Measurements from ENCODE around the gene BCL2. TPM values are rescaled to one million over a fixed set of nuclear protein-coding genes. Genes with fewer than 3 reads are reported as not detected.

The BCL2 gene
- total RNA-seq, 1 donor from 2014 or later: 39.1 TPM

DNA sequence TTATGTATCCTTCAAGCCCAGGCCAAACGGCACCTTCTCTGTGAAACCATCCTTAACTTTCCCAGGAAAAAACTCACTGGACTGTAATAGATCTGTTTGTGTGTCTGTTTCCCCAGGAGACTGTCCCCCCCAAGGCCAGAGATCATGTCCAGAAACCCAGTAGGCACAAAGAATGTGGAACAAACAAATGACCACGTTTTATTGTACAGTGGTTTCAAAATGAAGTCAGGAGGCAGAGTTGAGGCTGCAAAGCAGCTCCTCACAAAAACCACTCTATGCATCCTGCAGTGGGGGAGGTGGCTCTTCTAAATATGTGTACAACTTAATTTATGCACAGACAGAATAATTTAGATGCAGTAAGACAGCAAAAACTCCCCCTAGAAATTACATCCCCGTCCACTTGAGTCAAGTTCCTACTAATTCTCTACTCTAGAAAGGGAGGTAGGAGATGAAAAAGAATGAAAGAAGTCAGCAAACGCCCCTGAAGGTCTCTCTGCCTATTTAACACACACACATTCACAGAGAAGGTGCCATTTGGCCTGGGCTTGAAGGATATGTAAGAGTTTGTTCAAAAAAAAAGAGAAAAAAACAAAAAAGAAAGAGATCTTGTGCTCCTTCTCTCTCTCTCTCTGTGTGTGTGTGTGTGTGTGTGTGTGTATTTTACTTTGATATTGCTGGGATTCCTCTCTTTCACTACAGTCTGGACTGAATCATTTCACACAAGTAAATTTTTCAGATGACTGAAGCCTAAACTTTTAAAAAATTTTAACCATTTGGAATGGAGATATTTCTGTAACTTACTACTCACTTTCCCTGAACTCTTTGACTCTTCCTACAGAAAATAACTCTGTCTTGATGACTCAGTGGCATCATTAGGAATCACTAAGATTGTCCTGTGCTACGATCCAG, 19.5 kb downstream of the BCL2 start:
- Histone ChIP-seq H3K27ac (ENCODE audit: low read depth, low read length) (no peak overlapping the region), H3K27me3 (ENCODE audit: control insufficient read depth in 3 of 3, insufficient read depth in 3 of 3, low read length in 3 of 3) (no peaks in the 10 kb centered on the region), H3K36me3 (ENCODE audit: control insufficient read depth in 3 of 3, insufficient read depth in 3 of 3, low read length in 3 of 3) (no peaks in the 10 kb centered on the region), H3K4me3 (ENCODE audit: low read length in 3 of 3) (no peak overlapping the region), H3K9ac (ENCODE audit: low read depth in 1 of 3, low read length in 3 of 3) (peak overlapping the region in 1 of 3 donors; percentile 21), H3K9me3 (ENCODE audit: control insufficient read depth in 3 of 3, low read length in 3 of 3) (no peaks in the 10 kb centered on the region), H3K4me1 (ENCODE audit: control insufficient read depth in 3 of 3, insufficient read depth in 3 of 3, low read length in 3 of 3) (peaks cover 0 to 15% (median 11%) of the 10 kb centered on the region in 3 donors)

DNA sequence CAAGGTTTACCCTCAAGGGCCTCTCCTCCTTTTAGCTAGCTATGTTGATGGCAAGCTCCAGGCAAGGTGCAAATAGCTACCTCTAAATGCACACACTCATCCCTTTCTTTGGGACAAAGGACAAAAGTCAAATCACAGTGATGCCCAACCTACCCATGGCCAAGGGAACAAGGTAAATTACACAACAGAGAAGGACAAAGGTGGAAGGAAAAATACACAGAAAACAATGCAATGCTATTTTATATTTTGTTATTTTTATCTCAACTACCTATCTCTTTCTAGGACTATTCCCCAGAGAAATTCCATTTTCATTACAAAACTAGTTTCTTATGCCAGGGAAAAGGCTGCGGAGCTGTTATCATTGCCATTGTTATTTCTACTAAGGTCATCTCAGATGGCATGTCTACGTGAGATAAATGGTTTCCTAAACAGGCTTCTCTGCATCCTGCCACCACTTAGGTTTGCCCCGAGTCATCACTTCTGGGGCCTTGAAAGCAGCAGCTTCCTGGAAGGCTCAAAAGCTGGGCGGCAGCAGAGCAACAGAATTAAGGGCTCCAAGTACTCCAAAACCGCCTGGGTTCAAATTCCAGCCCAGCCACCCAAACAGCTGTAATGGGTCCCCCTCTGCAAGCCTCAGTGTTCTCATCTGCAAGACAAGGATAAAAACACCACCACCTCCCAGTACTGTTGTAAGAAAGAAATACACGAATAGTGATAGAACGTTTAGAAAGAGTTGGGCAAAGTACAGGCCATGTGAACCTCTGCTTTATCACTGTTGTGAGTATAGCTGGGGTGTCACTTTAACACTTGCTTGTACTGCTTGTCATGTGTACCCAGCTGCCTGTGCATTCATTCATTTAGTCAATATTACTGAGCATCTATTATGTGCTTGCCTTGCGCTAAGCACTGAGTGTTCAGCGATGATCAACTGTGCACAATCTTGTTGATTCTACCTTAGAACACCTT, 20.9 kb downstream of the BCL2 start:
- Histone ChIP-seq H3K36me3 (ENCODE audit: control insufficient read depth in 3 of 3, insufficient read depth in 3 of 3, low read length in 3 of 3) (no peaks in the 10 kb centered on the region), H3K9ac (ENCODE audit: low read depth in 1 of 3, low read length in 3 of 3) (no peak overlapping the region), H3K9me3 (ENCODE audit: control insufficient read depth in 3 of 3, low read length in 3 of 3) (no peaks in the 10 kb centered on the region), H3K27ac (ENCODE audit: low read depth, low read length) (no peak overlapping the region), H3K4me3 (ENCODE audit: low read length in 3 of 3) (no peak overlapping the region), H3K4me1 (ENCODE audit: control insufficient read depth in 3 of 3, insufficient read depth in 3 of 3, low read length in 3 of 3) (peaks cover 6 to 16% (median 15%) of the 10 kb centered on the region in 3 donors), H3K27me3 (ENCODE audit: control insufficient read depth in 3 of 3, insufficient read depth in 3 of 3, low read length in 3 of 3) (no peaks in the 10 kb centered on the region)

GRCh38 chr18:63297687-63298399, 21.7 kb downstream of the BCL2 start:
- Histone ChIP-seq H3K4me3 (ENCODE audit: low read length in 3 of 3) (no peak overlapping the region), H3K4me1 (ENCODE audit: control insufficient read depth in 3 of 3, insufficient read depth in 3 of 3, low read length in 3 of 3) (peaks cover 13 to 24% (median 22%) of the 10 kb centered on the region in 3 donors), H3K27me3 (ENCODE audit: control insufficient read depth in 3 of 3, insufficient read depth in 3 of 3, low read length in 3 of 3) (no peaks in the 10 kb centered on the region), H3K9ac (ENCODE audit: low read depth in 1 of 3, low read length in 3 of 3) (no peak overlapping the region), H3K36me3 (ENCODE audit: control insufficient read depth in 3 of 3, insufficient read depth in 3 of 3, low read length in 3 of 3) (no peaks in the 10 kb centered on the region), H3K27ac (ENCODE audit: low read depth, low read length) (no peak overlapping the region), H3K9me3 (ENCODE audit: control insufficient read depth in 3 of 3, low read length in 3 of 3) (no peaks in the 10 kb centered on the region)

- no peaks in the 10 kb centered on the region for H3K9me3 ChIP-seq (ENCODE audit: control insufficient read depth in 3 of 3, low read length in 3 of 3)
- no peaks in the 10 kb centered on the region for H3K36me3 ChIP-seq (ENCODE audit: control insufficient read depth in 3 of 3, insufficient read depth in 3 of 3, low read length in 3 of 3)
- H3K27me3 ChIP-seq (ENCODE audit: control insufficient read depth in 3 of 3, insufficient read depth in 3 of 3, low read length in 3 of 3): no peaks in the 10 kb centered on the region
- H3K4me1 ChIP-seq (ENCODE audit: control insufficient read depth in 3 of 3, insufficient read depth in 3 of 3, low read length in 3 of 3): peaks cover 30 to 46% (median 38%) of the 10 kb centered on the region in 3 donors
- H3K27ac ChIP-seq (ENCODE audit: low read depth, low read length): peak overlapping the region; percentile 68
- peak overlapping the region in 2 of 3 donors; percentile 20 to 53 for H3K4me3 ChIP-seq (ENCODE audit: low read length in 3 of 3)
- H3K9ac ChIP-seq (ENCODE audit: low read depth in 1 of 3, low read length in 3 of 3): peak overlapping the region in 1 of 3 donors; percentile 58
These were observed 25.6 kb downstream of the BCL2 start for GRCh38 chr18:63293935-63294334.

DNA sequence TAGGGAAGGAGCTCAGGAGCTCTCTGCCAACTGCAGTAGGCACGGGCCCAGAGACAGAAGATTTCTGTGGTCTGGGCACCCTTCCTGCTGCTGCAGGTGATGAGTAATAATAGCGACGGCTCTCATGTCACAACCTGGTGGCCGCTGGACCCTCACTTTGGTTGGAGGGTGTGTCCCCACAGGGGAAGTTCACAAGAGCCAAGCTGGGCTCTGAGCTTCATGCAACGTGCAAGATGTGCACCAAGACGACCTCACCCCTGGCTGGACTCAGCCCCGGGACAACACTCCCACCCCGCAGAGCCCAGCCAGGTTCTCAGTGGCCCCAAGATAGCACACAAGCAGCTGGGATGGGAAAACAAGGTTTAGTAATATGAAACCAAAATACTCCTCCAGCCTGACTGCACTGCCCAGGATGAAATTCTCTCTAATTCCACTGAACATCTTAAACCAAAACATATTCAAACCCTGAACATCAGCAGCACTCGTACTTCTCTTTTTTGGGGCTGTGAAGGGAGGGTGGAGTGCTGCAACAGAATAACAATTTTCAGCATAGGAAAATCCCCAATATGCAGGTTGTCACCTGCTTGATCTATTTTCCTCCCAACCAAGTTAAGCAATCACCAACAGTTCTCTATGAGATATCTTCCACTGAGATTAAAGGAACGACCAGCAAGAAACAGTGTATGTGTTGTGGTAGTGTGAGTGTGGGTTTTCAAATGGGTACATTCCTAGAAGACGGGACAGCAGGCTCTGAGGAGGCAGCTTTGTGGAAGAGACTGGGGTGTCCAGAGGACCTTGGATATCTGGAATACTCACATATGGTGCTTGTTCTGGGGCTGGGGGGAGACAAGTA, 26.5 kb downstream of the BCL2 start:
- H3K27me3 ChIP-seq (ENCODE audit: control insufficient read depth in 3 of 3, insufficient read depth in 3 of 3, low read length in 3 of 3): no peaks in the 10 kb centered on the region
- peaks cover 30 to 46% (median 40%) of the 10 kb centered on the region in 3 donors for H3K4me1 ChIP-seq (ENCODE audit: control insufficient read depth in 3 of 3, insufficient read depth in 3 of 3, low read length in 3 of 3)
- peak overlapping the region; percentile 53 to 54 (median 54) for H3K4me3 ChIP-seq (ENCODE audit: low read length in 3 of 3)
- no peaks in the 10 kb centered on the region for H3K36me3 ChIP-seq (ENCODE audit: control insufficient read depth in 3 of 3, insufficient read depth in 3 of 3, low read length in 3 of 3)
- H3K9ac ChIP-seq (ENCODE audit: low read depth in 1 of 3, low read length in 3 of 3): peak overlapping the region in 2 of 3 donors; percentile 9 to 58
- H3K9me3 ChIP-seq (ENCODE audit: control insufficient read depth in 3 of 3, low read length in 3 of 3): no peaks in the 10 kb centered on the region
- peak overlapping the region; percentile 68 for H3K27ac ChIP-seq (ENCODE audit: low read depth, low read length)

DNA sequence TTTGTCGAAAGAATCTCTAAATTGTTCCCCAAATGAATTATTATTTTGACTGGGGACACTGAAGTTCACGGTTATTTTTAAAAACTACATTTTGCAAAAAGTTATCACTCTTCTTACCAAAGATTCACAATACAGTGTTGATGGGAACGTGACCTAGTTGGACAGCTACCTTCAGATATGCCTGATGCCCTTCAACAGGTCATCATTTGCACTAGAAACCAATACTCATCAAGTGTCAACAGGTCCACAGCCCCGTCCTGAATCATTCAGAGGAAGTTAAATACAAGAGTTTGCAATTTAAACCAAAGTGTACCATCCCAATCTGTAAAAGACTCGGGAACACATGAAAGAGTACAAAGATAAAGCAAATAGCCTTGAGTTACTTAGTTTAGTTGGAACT, 28.3 kb downstream of the BCL2 start:
- Histone ChIP-seq H3K36me3 (ENCODE audit: control insufficient read depth in 3 of 3, insufficient read depth in 3 of 3, low read length in 3 of 3) (no peaks in the 10 kb centered on the region), H3K4me3 (ENCODE audit: low read length in 3 of 3) (no peak overlapping the region), H3K9ac (ENCODE audit: low read depth in 1 of 3, low read length in 3 of 3) (no peak overlapping the region), H3K27ac (ENCODE audit: low read depth, low read length) (peak overlapping the region; percentile 68), H3K9me3 (ENCODE audit: control insufficient read depth in 3 of 3, low read length in 3 of 3) (no peaks in the 10 kb centered on the region), H3K27me3 (ENCODE audit: control insufficient read depth in 3 of 3, insufficient read depth in 3 of 3, low read length in 3 of 3) (no peaks in the 10 kb centered on the region), H3K4me1 (ENCODE audit: control insufficient read depth in 3 of 3, insufficient read depth in 3 of 3, low read length in 3 of 3) (peaks cover 32 to 38% (median 37%) of the 10 kb centered on the region in 3 donors)

- Histone ChIP-seq H3K4me3 (ENCODE audit: low read length in 3 of 3) (no peak overlapping the region), H3K27ac (ENCODE audit: low read depth, low read length) (peak overlapping the region; percentile 39), H3K27me3 (ENCODE audit: control insufficient read depth in 3 of 3, insufficient read depth in 3 of 3, low read length in 3 of 3) (no peaks in the 10 kb centered on the region), H3K9ac (ENCODE audit: low read depth in 1 of 3, low read length in 3 of 3) (no peak overlapping the region), H3K36me3 (ENCODE audit: control insufficient read depth in 3 of 3, insufficient read depth in 3 of 3, low read length in 3 of 3) (no peaks in the 10 kb centered on the region), H3K4me1 (ENCODE audit: control insufficient read depth in 3 of 3, insufficient read depth in 3 of 3, low read length in 3 of 3) (peaks cover 32 to 38% (median 37%) of the 10 kb centered on the region in 3 donors), H3K9me3 (ENCODE audit: control insufficient read depth in 3 of 3, low read length in 3 of 3) (no peaks in the 10 kb centered on the region)
These were observed 28.8 kb downstream of the BCL2 start for GRCh38 chr18:63290821-63291200.

DNA sequence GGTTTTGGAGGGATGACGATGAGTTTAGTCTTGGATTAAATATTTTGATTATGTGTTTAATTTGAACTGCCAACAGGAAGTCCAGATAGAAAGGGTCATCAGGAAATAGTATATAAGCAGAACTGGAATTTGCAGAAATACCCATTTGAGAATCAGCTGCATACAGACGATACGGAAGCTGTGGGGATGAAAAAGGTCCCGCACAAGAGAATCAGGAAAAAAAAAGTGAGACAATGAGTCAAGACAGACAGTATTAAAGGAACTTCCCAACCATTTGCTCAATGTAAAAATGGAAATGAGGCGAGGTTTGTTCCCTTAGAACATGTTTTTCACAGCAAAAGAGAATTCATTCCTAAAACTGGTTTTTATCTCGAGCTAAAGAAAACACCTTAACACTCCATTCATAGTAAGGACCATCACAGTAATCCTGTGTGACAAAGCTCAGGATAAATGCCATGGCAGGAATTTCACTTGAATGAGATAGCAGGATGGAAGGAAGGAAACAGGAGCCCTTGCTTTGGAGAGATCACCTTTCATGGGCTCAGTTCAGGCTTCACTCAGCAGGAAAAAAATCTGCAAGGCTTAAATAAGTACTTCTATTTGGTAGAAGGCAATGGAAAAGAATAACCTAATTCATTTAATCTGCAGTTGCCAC, 29.3 kb downstream of the BCL2 start:
- H3K9me3 ChIP-seq (ENCODE audit: control insufficient read depth in 3 of 3, low read length in 3 of 3): no peaks in the 10 kb centered on the region
- H3K9ac ChIP-seq (ENCODE audit: low read depth in 1 of 3, low read length in 3 of 3): no peak overlapping the region
- no peaks in the 10 kb centered on the region for H3K36me3 ChIP-seq (ENCODE audit: control insufficient read depth in 3 of 3, insufficient read depth in 3 of 3, low read length in 3 of 3)
- H3K27me3 ChIP-seq (ENCODE audit: control insufficient read depth in 3 of 3, insufficient read depth in 3 of 3, low read length in 3 of 3): no peaks in the 10 kb centered on the region
- peak overlapping the region; percentile 39 for H3K27ac ChIP-seq (ENCODE audit: low read depth, low read length)
- H3K4me1 ChIP-seq (ENCODE audit: control insufficient read depth in 3 of 3, insufficient read depth in 3 of 3, low read length in 3 of 3): peaks cover 32 to 38% (median 37%) of the 10 kb centered on the region in 3 donors
- H3K4me3 ChIP-seq (ENCODE audit: low read length in 3 of 3): no peak overlapping the region

Data from skeletal muscle tissue (tissue), 4 donors.